Islet of Langerhans (tissue), 1 donor: Measurements from ENCODE around the gene LZIC.
A peak's percentile ranks its signal among the peaks of the same experiment; 100 is the strongest.

ENCODE experiments used
- FAIRE-seq: peaks from one replicate; lab custom pipeline; 2011; peaks lifted over from hg19 to GRCh38; lab: Jason Lieb, UNC

Gene LZIC

DNA sequence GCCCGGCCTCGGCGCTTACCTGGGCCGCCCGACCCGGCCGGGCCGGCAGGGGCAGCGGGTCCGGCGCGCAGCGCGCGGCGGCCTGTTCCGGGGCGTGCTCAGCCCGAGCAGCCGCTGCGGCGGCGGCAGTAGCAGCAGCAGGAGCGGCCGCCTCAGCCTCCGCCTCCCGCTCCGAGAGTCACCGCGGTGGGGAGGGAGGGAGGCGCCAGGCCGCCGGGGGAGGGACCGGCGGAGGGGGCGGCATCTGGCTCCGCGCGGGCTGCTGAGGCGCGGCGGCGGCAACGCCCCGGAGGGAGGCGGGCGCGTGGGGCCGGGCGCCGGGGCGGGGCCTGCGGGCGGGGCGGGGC, 33.1 kb downstream of the LZIC start, which contains the start of gene CTNNBIP1:
TSS of gene CTNNBIP1 (minus strand) at position 194 of the 347 bp plus-strand sequence. CDS start 38,205 bp downstream, outside the sequence.
- FAIRE-seq = no peak

GRCh38 chr1:9909234-9910046, 33.8 kb downstream of the LZIC start:
- FAIRE-seq = no peak

- FAIRE-seq = no peak
Measured at GRCh38 chr1:9908871-9909233, 34.3 kb downstream of the LZIC start.

DNA sequence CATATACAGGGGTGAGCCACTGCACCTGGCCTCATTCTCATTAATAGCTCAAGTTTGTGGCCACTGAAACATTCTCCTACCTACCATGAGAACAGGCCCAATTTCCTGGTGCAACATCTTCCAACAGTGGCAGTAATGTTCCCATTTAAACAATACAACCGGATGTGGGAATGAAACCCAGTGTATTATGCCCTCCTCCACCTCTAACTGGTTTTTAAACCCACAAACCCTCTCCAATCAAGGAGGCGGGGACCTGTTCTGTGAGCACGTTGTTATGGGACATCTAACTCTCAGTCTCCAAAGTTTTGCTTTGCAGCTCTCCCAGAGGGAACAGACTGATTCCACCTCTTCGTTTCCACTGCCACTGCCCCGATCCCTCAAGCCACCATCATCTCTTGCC, 35.8 kb downstream of the LZIC start:
- no peak for FAIRE-seq

DNA sequence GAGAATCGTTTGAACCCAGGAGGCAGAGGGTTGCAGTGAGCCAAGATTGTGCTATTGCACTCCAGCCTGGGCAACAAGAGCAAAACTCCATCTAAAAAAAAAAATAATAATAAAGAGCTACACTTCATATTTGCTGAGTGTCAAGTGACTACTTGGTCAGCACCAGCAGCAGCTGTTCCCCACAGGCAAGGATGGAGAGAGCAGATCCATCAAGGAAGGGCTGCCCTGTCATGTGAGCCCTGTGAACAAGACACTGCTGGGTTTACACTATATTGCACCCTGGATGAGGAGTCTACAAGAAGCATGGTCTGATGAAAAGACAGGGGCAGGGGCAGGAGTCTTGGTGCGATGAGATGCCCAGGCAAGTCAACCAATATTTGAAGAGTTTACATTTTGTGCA, 36.7 kb downstream of the LZIC start:
- no peak for FAIRE-seq

DNA sequence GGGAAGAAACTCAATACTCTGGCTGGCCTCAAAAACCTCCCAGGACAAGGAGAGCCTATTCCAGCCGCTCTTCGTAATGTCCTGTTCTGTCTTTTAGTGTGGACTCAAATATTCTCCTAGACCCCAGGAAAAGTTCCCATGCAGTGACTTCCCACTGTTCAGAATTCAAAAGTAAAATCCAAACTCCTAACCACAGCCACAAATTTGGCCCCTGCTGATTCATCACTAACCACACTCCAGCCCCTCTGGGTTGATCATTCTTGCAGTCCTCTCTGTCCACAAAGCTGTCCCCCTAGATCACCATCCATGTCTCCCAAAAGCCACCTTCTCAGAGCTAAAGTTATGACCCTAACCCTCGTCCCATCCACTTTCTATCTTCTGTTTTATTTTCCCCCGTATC, 38.2 kb downstream of the LZIC start:
- no peak for FAIRE-seq

DNA sequence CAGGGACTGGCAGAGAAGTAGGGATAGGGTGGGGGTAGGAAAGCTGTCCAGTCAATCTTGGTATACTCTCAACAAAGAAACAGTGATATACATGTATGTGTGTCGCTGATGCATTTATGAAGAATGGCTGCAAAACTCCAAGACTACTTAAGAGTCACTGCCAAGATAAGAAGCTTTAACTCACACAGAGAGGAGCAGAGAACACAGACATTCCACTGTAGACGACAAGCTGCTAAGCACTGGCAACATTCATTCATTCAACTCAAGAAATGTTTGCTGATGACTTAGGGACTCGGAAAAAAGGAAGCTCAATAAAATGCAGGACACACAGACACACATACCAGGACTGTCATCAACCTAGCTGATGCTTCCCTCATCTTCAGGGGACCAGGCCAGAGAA, 38.6 kb downstream of the LZIC start:
- no peak for FAIRE-seq

GRCh38 chr1:9903801-9904527, 39.2 kb downstream of the LZIC start:
- no peak for FAIRE-seq

DNA sequence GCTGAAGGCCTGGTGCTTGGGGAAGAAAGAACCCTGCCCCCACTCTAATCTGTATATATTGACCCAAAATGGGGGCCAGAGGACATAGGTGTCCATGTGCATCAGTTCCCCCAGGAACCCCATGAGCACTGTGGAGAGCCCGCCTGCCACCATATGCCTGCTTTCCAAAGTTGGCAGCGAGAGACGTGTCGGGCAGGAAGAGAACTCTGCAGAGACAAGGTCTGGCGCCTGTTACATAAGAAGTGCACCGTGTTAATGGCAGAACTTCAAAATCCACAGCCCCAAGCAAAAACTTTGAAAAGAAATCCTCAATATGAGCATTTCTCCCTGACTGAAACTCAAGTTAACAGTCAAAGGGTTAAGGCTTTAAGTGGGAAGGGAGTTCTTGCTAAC, 41.1 kb downstream of the LZIC start:
- FAIRE-seq = no peak

- no peak for FAIRE-seq
Measured at GRCh38 chr1:9901148-9902059, 41.8 kb downstream of the LZIC start.

GRCh38 chr1:9900142-9901043, 42.8 kb downstream of the LZIC start:
- FAIRE-seq = peak; percentile 47

GRCh38 chr1:9894115-9894514, 49.1 kb downstream of the LZIC start:
- no peak for FAIRE-seq

DNA sequence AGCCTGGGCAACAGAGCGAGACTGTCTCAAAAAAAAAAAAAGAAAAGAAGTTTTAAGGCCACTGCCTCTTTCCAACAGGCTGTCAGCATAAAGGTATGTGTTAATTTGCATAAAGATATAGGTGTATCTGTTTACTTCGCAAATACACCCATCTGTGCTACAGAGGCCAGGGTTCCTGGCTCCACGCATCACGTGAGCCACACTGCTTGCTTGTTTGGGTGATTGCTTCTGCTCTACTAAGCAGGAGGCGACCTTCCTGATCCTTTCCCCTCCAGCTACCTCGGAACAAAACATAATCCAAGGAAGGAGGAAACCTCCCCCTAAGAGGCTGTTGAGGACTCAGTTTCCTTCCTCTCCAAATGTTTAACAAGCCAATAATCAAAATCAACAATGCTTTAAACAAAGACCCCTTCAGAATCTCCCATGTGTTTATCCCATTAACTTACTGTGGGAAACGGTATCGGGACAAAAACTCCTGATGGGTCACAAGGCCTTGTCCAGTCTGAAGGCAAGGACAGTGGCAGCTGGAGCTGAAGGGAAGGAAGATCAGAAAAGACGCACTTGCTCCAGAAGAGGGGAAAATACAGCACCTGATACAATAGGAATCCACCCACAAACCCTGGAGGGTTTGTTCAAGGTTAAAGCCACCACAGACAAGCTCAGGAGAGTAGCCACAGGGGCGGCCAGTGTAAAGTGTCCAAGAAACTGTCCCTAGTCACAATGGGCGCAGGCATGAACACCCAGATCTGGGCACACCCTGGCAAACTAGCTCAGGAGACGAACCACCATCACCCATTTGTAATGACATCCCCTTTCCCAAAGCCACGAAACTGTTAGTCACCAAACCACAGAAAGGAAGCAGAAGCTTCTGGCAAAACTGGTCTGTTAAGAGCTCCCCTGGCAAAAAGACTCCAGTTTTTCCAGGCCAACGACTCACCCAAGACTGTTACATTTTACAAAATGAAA, 50.3 kb downstream of the LZIC start:
- no peak for FAIRE-seq

- no peak for FAIRE-seq
Measured at GRCh38 chr1:9891207-9891606, 52.0 kb downstream of the LZIC start.

GRCh38 chr1:9890224-9890731, 52.9 kb downstream of the LZIC start:
- FAIRE-seq = no peak

GRCh38 chr1:9889411-9889810, 53.8 kb downstream of the LZIC start:
- no peak for FAIRE-seq

DNA sequence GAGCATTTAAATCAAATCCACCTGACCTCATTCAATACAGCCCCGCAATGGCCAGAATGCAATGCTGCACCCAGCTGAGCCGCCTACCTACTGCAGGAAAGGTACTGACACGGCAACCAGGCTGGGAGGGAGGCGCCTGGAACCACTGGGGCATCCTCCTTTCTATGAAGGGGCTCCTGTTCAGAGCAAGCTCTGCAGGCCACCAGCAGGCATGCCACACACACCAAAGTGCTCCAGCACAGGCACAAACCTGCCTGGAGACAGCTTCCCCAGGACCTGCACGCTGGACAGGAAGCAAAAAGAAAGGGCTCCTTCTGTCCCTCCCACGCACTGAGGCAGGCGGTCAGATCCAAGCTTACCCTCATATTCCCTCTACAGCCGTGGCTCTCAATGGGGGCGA, 54.3 kb downstream of the LZIC start:
- FAIRE-seq = no peak

DNA sequence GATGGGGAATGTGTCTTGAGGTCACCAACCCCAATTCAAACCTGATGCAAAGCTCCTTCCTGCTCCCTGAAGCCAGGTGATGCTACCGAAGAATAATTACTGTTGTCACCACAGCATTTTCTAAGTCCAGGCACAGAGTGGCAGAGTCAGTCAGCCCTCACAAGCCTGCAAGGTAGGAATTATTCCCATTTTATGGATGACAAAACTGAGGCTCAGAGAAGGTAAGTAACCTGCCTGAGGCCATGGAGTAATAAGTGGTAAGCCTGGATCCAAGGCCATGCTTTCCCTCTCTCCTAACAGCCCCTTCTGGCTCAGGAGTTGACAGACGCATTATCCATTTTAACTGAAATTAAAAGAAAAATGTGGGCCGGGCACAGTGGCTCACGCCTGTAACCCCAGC, 56.1 kb downstream of the LZIC start:
- no peak for FAIRE-seq

DNA sequence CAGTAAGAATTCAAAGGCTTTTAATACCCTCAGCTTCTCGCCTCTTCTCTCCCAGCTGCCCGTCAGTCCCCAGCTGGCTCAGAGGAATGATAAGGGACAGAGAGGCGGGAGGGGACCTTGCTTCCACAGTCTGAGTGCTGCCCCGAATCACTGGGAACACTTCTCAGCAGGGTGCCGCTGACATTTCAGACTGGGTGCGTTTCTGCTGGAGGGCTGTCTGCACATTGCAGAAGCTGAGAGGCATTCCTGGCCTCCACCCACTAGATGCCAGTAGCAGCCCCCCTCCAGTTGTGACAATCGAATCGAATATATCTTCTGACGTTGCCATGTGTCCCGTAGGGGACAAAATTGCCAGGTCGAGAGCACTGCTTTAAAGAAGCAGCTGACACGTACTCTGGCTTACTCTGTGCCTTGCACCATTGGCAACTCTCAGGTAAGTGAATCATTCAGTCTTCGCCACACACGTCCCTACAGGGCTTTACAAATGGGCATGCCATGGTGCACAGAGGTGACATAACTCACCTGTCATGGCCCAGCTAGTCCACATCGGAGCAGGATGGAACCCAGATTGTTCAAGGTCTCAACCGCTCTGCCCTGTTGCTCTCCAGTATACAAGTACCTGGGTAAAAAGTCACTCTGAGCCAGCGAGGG, 57.0 kb downstream of the LZIC start:
- FAIRE-seq = no peak

GRCh38 chr1:9884805-9885204, 58.4 kb downstream of the LZIC start:
- no peak for FAIRE-seq
